GM10847 (cell line): Measurements from ENCODE around the gene TGFBI.

Source experiments
- POLR2A ChIP-seq: IDR thresholded peaks from 2 replicates; pipeline ENCODE4 v1.6.1; 2011; ENCODE audit not compliant: insufficient read length; ENCODE audit errors: extremely low read depth

Gene TGFBI

DNA sequence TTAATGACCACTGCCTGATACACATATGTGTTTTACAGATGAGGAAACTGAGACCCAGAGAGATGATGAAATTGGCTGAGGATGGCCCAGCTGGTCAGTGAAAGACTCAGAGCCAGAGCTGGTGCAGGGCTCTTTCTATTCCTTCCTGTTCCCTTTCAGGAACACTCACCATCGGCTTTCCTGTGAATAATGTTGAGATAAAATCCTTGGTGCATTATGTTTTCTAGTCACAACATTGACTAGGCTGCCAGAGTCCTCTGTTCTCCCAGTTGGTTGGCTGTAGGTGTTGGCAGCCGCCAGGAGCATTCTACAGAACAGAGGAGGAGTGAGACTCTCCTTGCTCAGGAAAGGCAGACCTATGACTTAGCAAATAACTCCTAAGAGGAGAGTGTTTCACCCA is 14.8 kb downstream of the TGFBI start:
- TF ChIP-seq POLR2A = no peak

- no peak for TF ChIP-seq POLR2A
These were observed 15.3 kb downstream of the TGFBI start for GRCh38 chr5:136043968-136044610.

DNA sequence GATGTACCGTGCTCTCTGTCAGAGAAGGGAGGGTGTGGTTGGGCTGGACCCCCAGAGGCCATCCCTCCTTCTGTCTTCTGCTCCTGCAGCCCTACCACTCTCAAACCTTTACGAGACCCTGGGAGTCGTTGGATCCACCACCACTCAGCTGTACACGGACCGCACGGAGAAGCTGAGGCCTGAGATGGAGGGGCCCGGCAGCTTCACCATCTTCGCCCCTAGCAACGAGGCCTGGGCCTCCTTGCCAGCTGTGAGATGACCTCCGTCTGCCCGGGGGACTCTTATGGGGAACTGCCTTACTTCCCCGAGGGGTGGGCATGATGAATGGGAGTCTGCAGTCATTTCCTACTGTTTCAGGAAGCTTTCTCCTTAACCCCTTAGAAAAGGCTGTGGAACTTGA is 17.5 kb downstream of the TGFBI start:
- no peak for TF ChIP-seq POLR2A

DNA sequence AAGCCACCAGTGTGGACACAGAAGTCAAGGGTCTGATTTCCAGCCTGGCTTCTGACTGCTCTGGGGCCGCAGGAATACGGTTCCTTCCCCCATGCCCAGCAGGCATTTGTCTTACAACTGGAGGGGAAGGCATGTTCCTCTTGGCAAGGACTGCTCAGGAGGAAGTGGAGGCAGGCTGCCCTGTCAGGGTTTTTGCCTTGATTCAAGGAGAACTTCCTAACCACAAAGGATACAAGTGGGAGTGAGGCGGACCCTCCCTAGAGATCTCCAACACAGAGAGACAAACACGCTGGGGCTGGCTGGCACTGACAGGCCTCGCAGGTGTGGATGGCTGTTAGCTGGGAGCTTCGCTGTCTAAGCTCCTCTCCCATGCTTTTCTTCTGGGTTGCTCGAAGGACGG is 19.1 kb downstream of the TGFBI start:
- no peak for TF ChIP-seq POLR2A

DNA sequence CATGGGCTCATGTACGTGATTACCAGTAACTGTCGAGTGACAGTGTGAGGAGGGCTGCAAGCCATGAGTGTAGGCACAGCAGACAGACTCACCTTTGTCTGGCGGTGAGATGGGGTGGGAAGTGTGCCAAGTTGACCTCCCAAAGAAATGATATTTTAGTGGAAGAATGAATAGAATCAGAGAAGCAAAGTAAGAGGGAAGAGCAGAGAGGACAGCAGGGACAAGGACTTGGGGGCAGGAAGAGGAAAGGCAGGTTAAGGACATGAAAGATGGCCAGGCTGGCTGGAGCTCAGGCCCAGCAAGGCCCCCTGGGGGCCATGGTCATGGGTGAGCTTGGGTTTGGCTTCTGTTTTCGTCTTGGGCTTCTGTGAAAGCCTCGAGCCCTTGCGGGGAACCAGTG is 20.2 kb downstream of the TGFBI start:
- no peak for TF ChIP-seq POLR2A

DNA sequence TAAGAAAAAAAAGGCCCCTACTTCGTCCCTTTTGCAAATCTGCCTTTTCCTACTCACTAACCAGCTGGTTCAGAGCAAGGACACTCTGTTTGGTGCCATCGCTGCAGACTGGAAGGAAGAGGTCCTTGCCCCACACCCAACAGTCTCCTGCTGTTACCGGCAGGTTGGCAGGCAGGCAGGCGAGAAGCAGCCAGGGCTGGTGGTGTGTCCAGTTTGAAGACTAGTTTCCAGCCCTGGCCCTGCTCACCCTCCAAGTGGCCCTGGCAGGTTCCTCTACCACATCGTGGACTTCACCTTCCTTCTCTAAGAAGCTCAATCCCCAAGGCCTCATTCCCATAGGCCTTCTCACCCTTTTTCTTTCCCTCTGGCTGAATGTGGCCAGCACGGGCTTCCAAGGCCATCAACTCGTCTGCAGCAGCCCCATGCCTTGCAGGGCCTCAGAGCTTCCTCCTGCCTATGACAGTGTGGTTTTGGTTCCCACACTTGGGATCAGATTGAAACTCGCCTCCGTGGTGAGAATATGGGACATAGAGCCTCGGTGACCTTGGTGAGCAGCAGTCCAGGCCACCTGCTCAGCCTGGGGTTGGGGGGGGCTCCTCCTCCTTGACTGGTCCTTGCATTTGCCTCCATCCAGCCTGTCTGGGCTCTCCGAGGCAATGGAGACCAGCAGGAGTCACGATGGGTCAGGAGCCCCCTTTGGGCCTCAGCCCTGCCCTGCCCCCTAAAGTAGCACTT is 22.9 kb downstream of the TGFBI start:
- no peak for TF ChIP-seq POLR2A

GRCh38 chr5:136052692-136053335 is 24.0 kb downstream of the TGFBI start:
- TF ChIP-seq POLR2A = no peak

DNA sequence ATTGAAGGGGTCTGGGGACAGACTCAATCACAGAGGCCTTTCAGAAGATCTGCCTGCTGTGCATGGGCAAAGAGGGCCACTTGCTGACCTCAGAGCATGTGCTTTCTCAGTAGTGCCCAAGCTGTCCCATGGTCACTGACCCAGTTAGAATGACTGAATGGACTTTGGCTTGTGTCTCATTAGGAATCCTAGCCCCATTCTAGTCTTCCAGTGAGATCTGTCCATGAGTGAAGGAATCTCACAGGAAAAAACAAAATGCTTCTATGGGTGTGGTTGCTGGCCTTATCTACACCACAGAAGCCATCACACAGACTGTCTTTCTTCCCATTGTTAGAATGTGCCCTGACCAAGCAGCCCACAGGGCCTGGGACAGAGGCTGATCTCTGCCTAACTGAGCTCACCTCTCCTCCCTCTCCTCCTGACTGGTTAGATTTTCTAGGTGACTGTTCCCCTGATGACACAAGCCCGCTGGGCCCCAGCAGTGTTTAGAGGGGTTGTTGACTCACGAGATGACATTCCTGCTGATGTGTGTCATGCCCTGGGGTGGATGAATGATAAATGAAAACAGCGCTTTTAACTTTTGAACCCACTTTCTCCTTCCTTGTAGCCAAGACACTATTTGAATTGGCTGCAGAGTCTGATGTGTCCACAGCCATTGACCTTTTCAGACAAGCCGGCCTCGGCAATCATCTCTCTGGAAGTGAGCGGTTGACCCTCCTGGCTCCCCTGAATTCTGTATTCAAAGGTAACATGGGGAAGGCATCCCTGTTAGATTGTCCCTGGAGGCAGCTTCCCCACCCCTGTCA is 24.8 kb downstream of the TGFBI start:
- TF ChIP-seq POLR2A = no peak

DNA sequence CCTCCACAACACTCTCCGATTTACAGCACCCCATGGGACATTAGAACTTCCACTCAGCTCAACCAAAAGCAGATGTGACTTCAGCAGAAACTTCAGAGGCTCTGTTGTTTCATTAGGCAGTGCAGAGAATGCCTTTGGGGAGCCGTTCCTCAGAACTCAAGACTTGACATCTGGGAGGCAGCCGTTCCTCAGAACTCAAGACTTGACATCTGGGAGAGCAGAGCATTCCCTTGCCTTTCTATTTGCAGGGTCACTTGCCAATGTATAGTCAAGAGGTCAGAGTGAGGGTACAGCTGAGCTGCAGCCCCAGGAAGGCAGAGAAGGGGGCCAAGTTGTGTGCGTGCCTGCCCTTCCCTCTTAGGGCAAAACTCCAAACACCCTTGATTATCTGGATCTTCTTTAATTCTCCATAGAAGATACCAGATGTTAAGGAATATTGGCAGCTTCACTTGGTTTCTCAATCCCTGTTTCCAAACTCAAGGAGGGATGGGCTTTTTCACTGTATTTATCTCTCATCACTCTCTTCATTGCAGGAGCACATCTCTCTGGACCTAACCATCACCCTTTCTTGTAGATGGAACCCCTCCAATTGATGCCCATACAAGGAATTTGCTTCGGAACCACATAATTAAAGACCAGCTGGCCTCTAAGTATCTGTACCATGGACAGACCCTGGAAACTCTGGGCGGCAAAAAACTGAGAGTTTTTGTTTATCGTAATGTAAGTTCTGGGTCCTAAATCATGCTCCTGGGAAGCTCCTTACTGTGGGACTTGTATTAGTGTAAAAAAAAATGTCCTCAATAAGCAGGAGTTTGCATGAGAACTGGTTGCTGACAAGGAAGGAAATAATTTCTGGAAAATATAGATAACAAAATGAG is 25.6 kb downstream of the TGFBI start:
- no peak for TF ChIP-seq POLR2A

DNA sequence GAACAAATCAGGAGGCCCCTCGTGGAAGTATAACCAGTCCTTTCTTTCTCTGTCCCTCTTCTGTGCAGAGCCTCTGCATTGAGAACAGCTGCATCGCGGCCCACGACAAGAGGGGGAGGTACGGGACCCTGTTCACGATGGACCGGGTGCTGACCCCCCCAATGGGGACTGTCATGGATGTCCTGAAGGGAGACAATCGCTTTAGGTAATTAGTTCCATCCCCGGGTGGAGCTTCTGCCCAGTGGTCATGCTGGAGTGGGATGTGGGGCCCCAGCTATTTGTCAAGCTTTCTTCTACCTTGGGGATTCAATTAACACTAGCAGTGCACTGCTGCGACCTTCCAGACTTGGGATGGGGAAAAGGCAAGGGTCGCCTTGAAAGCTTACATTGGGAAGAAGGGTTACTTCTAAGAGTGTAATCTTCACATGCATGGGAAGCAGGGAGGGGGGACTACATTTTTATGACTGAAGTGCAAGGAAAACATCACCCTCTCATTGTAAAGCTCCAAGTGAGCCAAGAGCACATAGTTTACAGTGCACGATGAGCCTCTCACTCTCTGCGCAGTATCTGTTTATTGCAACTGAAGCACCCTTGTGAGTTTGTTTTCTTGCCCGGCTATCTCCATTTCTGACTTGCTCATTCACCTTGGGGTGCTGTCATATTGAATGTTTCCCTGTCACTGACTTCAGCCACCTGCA is 27.0 kb downstream of the TGFBI start:
- no peak for TF ChIP-seq POLR2A

DNA sequence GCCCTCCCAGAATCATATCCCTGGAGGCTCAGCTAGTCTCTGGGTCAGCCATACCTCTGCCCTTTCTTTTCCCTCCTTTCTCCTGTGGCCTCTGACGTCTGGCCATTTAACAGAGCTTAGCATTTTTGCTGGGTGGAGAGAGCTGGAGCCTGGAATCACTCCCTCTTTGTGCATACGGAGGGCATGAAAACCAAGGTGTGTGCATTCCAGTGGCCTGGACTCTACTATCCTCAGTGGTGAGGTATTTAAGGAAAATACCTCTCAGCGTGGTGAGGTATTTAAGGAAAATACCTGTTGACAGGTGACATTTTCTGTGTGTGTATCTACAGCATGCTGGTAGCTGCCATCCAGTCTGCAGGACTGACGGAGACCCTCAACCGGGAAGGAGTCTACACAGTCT is 27.5 kb downstream of the TGFBI start:
- no peak for TF ChIP-seq POLR2A

DNA sequence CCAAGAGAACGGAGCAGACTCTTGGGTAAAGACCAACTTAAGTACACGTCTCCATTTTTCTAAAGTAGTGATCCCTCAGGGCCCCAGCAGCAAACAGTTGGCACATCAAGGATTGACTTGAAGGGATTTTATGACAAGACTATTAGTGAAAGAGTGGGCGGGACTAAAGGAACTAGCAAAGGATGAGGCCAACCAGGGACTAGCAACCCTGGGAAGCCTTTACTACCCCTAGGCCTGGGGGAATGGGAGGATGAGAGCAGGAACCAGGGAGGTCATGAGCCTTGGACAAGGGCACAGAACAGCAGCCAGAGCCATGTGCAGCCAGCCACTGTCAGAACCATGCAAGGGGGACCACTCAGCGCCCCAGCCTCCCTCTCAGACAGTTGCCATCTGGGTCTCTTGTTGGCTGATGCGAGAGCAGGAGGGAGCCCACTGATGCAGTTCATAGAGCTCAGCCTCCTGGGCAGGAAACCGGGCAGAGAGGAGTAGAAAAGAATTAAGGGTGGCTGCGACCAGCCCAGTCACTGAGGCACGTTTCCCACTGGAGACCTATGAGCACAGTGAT is 28.1 kb downstream of the TGFBI start:
- TF ChIP-seq POLR2A = no peak

DNA sequence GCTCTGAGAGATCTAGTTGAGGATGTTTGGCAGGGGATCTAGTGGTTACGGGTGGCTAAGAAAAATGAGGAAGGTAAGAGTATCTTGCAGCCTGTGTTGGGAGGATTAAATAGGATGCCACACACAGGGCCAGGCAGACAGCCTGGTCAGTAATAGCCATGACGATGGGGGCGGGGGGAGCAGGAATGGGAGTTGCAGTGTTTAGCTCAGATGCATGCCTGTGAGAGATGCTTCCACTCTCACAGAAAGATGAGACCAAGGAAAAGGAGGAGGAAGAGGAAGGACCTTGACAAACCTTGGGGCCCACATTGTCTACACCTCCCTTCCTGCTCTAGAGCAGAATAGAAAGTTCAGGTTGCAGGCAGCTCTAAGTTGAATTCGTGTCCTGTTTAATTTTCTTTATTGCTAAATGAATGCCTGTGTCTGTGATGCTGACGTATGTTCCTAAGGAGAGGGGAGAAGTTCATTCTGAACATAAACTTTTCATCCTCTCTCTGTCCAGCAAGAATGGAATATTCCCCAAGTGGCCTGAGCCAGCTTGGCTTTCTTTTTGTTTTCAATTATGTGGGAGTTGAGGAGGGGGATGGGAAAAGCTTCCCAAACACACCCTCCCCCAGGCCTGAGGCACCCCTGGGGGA is 28.7 kb downstream of the TGFBI start:
- TF ChIP-seq POLR2A = no peak
